Nucleus accumbens (tissue), 56 donors: ENCODE results near the gene G3BP1.
A peak's percentile ranks its signal among the peaks of the same experiment; 100 is the strongest.
"Not testable (repeated sequence)": the region's sequence is repeated elsewhere in the genome, so short reads cannot be mapped to it uniquely, and the experiment has no call there.

Experiments used
- DNase-seq, 56 donors: peaks; one replicate each; lab custom pipeline; 2025; lab: John Stamatoyannopoulos, UW

G3BP1 gene

DNA sequence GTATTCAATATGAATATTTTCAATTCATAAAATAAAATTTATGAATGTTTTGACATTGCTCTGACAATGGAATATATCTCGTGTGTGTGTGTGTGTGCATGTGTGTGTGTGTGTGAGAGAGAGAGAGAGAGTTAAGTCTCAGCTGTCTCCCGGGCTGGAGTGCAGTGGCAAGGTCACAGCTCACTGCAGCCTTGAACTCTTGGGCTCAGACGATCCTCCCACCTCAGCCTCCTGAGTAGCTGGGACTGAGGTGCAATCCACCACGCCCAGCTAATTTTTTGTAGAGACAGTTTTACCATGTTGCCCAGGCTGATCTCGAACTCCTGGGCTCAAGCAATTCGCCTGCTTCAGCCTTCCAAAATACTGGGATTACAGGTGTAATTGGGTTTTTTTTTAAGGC is 16.1 kb downstream of the G3BP1 start:
- DNase-seq: no peak

- DNase-seq: no peak
Observed at GRCh38 chr5:151793358-151793757, 21.6 kb downstream of the G3BP1 start.

DNA sequence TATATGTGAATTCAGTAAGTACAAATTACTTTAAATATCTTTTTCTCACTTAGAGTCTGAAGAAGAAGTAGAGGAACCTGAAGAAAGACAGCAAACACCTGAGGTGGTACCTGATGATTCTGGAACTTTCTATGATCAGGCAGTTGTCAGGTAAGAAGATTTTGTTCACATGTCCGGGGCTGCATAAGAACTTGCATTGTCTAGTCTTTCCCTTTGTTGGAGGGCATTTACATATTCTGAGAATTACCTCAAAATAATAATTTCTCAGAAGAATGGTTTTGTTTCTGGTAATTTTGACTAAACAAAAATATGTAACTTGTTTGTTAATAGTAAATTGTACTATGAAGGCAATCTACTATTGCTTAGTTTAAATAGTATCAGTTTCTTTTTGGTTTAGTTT is 23.7 kb downstream of the G3BP1 start:
- DNase-seq: no peak

- no peak for DNase-seq
Observed at GRCh38 chr5:151798674-151799073, 26.9 kb downstream of the G3BP1 start.

- DNase-seq: peak in 1 of 56 donors; percentile 7
Observed at GRCh38 chr5:151799407-151799806, 27.7 kb downstream of the G3BP1 start.

DNA sequence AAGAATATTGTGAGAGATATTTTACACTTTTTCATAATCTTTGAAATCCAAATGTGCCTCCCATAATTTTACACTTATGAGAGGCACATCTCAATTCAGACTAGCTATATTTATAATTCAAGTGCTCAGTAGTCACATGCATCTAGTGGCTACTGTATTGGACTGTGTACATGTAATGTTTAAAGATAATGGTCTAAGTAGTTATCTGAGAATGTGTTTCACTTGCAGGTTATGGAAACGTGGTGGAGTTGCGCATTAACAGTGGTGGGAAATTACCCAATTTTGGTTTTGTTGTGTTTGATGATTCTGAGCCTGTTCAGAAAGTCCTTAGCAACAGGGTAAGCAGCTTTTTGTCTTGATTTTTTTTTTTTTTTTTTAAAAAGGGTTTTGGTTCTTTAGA is 28.8 kb downstream of the G3BP1 start:
- DNase-seq: no peak

DNA sequence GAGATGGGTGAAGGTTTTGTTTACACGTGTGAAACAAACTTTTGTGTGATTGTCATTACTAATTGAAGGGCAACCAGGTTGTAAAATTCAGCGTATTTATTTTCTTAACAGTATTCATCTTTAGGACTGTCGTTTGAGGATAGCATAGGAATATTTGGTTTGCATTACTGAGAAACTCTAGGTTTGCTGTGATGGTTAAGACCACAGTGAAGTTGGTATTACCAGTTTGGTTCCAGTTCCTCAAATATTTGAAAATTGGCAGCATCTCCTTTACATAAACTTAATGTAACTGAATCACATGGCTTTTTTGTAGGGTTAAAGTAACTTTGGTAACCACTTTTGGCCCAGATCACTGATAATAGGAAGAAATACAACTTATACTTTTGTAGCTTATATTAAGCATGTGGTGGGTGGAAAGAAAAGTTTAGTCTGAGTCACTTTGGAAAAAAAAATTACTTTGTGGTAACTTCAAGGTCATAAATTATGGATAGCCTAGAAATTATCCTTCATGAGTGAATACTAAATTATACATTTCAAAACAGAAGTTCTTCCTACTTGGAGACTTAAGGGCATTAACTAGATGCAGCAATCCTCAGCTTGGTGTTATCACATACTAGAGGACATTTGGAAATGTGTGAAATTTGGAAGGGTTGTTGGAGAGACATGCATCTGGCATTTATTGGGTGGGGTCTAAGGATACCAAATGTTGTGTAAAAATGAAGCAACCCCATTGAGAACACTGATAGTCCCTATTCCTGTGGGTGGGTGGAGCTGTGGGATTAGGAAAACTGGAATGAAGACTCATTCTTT is 33.9 kb downstream of the G3BP1 start:
- no peak for DNase-seq

- DNase-seq: no peak
Observed at GRCh38 chr5:151808451-151809169, 36.9 kb downstream of the G3BP1 start.

- no peak for DNase-seq
Observed at GRCh38 chr5:151810449-151810848, 38.7 kb downstream of the G3BP1 start.

DNA sequence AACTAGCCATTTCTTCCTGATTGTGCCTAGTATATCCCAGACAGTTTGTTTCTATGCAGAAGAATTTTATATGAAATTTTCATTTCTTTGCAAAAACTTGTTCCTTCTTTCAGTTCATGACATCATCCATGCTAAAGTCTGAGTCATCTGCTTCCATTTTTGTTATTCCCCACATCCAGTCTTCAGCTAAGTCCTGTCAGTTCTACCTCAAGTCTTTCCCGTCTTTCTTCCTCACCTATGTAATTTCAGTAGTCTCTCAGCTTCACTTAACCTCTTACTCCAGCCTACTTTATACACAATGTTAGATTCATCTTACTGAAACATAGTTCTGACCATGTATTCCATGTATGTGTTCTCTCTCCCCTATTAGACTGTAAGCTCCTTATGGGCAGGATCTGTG is 39.1 kb downstream of the G3BP1 start:
- no peak for DNase-seq

DNA sequence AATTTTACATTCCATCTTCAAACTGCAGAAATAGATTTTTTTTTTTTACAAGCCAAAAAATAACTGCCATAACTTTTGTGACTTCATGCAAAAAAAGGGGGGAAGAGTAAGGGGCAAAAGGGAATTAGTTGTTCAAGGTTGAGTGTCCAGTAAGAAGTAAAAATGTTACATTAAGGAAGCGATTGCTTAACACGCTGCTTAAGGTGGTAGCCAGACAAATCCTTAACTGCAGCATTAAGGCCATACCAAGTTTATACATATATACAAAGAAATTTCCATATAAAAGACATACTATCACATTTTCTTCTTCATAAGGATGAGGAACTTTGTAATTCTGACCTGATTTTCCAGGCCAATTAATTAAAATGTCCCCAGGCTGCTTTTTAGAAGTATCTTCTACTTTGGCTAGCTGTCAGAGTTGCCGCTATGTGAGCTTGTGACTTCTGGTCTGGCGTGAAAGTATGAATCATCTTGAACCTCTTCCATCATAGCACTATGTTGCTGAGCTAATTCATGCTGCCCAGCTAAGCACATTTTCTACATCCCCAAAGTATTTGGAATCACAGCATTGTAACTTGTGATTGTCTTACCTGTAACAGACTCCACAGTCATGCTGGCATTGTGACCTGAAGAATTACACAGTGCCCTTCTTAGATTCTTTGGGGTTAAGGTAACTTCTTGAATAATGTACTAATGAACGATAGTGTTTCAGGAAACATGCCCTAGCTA is 40.0 kb downstream of the G3BP1 start:
- peak in 2 of 56 donors; percentile 0 to 41 for DNase-seq

GRCh38 chr5:151812757-151813309 is 41.1 kb downstream of the G3BP1 start:
- DNase-seq: no peak

DNA sequence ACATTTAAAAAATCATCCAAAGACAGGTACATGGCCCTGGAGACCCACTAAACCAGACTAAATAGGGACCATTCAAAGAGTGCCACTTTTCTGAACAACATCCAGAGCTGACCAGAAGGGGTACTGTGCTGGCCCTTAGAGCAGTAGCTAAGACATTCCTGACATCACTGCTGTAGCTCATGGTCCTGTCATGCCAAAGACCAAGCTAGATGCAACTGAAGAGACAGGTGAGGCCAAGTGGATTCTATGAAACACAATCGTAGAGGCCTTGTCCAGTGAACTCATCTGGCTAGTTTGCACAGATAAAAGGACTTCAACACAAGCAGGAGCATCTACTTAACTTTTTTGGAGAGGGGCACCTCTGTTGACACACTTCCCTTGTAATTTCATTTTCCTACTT is 43.3 kb downstream of the G3BP1 start:
- DNase-seq: no peak

GRCh38 chr5:151819830-151820229 is 48.1 kb downstream of the G3BP1 start:
- no peak for DNase-seq

GRCh38 chr5:151820271-151820670 is 48.5 kb downstream of the G3BP1 start:
- no peak for DNase-seq

DNA sequence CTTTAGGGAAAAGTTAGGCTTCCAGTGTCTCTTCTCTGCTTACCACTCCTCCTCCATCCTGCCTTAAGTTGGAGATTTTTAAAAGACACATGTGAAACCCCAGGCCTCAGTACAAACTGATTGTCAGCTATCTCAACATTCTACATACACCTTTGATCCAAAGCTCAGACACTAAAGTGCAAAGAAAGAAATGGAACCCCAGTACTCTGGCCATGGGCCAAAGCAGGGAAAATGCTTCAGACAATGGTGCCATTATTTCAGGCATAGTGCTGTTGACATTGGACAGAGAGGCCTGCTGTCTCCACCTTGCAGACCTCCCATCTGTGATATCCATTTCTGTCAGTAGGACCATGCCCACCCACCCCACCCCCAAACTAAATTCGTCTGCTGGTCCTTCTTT is 49.1 kb downstream of the G3BP1 start:
- peak in 8 of 56 donors; percentile 1 to 30 (median 6) for DNase-seq

GRCh38 chr5:151822141-151822540 is 50.4 kb downstream of the G3BP1 start:
- no peak for DNase-seq

DNA sequence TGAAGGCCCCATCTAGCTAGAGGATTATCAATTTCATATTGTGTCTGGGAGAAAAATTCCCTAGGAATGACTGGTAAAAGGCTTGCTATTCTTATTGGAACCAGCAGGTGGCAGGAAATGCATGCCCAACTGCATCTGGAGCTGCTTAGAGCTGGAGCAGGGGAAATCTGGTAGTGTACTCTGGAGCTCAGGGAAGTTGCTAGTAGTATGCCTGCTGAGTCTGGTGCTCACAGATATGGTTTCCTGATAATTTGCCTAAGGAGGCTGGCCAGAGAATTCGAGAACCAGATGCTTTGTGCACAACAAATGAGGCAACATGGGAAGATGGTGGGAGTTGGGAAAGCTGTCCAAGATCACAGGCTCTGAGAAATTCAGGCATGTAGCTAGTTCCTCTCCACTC is 53.7 kb downstream of the G3BP1 start:
- peak in 44 of 56 donors; percentile 3 to 78 (median 33) for DNase-seq

DNA sequence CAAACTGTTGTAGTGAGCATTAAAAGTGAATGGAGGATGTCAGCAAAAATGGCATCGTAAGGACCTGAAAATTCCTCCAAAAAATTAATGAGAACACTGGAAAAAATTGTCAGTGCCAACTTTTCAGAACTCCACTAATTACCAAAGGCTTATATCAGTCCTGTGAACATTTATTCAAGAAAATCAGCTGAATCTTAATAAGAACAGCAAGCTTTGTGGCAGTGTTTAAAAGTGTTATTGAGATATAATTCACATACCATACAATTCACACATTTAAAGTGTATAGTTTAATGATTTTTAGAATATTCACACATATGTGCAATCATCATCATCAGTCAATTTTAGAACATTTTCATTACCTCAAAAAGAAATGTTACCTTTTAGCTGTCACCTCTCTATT is 57.6 kb downstream of the G3BP1 start:
- no peak for DNase-seq

DNA sequence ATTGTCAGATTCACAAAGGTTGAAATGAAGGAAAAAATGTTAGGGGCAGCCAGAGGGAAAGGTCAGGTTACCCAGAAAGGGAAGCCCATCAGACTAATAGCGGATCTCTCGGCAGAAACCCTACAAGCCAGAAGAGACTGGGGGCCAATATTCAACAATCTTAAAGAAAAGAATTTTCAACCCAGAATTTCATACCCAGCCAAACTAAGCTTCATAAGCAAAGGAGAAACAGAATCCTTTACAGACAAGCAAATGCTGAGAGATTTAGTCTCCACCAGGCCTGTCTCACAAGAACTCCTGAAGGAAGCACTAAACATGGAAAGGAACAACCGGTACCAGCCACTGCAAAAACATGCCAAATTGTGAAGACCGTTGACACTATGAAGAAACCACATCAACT is 61.1 kb downstream of the G3BP1 start:
- DNase-seq: not testable (repeated sequence)

GRCh38 chr5:151846765-151847164 is 75.0 kb downstream of the G3BP1 start:
- no peak for DNase-seq
